GM10266 (cell line): ENCODE data around the gene HSPA12B.

Source experiments
- DNase-seq: peaks from one replicate; pipeline ENCODE4 v3.0.0; 2012; ENCODE audit errors: extremely low spot score
- CTCF ChIP-seq: IDR thresholded peaks from 2 replicates; pipeline ENCODE4 v1.5.1; 2012; ENCODE audit warnings: mild to moderate bottlenecking, low read depth; ENCODE audit not compliant: control insufficient read depth, insufficient read depth; ENCODE audit errors: missing control alignments

Gene HSPA12B

GRCh38 chr20:3720068-3720467 lies 12.4 kb upstream of the HSPA12B start:
- no peak for DNase-seq
- no peak for TF ChIP-seq CTCF

DNA sequence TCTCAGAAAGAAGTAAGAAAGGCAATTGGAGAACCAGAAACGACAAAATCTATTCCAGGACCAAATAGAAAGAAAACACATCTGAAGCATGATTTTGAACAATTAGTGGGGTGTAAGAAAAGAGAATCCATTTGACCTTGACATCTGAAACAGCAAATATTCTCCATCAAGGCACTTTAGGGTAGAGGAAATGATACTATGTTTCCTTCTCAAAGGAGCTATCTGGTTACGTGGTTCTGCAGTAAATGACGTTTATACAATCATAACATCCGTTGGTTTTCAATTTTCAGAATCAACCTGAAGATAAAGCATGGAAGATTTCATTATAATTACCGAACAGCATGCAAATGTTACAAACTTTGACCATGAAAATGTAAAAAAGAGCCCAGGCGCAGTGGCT lies 11.9 kb upstream of the HSPA12B start:
- DNase-seq = no peak
- no peak for TF ChIP-seq CTCF

DNA sequence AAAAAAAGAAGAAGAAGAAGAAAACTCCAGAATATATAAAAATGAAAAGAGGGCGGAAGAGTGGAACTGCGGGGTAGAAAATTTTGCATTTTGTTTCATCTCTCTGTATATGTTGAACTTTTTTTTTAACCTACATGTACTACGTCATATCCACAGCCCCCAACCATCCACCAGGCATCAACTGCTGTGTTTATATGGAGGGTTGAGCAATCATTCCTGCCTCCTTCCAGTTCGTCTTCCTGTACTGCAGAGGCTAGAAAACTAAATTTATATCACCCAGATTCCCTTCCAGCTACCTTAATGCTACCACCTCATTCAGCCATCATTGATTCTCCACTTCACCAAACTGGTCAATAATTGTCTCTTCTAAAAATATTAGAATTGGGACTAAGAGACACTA lies 10.6 kb upstream of the HSPA12B start:
- DNase-seq = no peak
- no peak for TF ChIP-seq CTCF

DNA sequence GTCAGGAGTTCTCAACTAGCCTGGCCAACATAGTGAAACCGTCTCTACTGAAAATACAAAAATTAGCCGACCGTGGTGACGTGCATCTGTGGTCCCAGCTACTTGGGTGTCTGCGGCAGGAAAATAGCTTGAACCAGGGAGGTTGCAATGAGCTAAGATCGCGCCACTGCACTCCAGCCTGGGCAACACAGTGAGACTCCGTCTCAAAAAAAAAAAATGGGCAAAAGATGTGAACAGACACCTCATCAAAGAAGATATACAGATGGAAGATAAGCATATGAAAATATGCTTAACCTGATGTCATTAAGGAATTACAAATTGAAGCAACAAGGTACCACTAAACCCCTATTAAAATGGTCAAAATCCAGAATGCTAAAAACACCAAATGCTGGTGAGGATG lies 9.2 kb upstream of the HSPA12B start:
- TF ChIP-seq CTCF = no peak
- no peak for DNase-seq

- no peak for DNase-seq
- TF ChIP-seq CTCF = no peak
Observed at GRCh38 chr20:3724356-3724755, 8.1 kb upstream of the HSPA12B start.

DNA sequence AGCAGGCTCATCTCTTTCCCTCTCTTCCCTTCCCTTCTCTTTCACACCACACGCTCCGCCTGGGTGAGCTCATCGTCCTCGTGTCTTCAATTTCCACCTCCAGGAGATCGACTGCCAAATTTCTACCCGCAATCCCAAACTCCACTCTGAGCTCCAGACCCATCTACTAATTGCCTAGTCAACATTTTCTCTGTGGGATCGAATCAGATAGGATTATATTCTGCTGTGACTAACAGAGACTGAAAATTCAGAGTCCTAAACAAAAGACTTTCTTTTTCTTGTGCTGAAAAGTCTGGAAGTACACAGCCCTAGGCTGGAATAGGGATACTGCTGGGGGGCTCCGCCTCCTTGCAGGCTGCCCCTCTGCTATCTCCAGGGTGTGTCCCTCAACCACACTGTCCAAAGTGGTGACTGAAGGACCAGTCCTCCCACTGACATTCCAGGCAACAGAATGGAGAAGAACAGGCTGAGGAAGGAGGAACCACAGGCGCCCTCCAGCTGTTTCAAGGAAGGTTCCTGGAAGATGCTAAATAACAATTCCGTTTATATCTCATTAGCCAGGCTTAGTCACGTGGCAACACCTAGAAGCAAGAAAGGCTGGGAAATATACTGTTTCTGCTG lies 5.0 kb upstream of the HSPA12B start:
- no peak for DNase-seq
- no peak for TF ChIP-seq CTCF

DNA sequence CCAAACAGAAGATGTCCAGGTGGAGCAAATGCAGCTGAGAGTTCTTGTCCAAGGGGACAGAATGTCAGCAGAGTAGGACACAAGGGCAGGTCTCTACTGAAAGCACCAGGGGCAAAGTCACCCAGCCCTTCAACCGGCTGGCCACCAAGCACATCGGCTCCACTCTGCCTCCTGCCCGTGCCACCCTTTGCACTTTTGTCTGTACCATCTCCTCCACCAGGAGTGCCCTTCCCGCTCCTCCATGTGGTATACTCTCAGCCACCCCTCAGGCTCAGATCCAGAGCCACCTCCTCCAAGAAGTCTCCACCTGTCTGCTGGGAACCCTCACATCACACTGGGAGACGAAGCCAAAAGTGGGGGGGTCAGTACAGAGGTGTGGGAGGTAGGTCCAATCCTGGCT lies 4.1 kb upstream of the HSPA12B start:
- no peak for TF ChIP-seq CTCF

More for the DNA sequence above, 4.1 kb upstream of the HSPA12B start:
- no peak for DNase-seq
